Liver (tissue), 9 donors: Measurements from ENCODE around the gene THOP1. TPM values are rescaled to one million over a fixed set of nuclear protein-coding genes. Genes with fewer than 3 reads are reported as not detected.

ENCODE experiments used
- DNase-seq: peaks from one replicate; pipeline ENCODE4 v3.0.0-alpha.2; 2017; ENCODE audit warnings: low spot score
- H3K27ac ChIP-seq, 2 donors: one replicate each; pipeline ENCODE4 v1.7.0; 2013; ENCODE audit warnings: inconsistent platforms in 2 of 2, low read length in 2 of 2, control low read depth in 1 of 2, low read depth in 1 of 2, mild to moderate bottlenecking in 1 of 2
- H3K27me3 ChIP-seq, 4 donors: one replicate each; pipeline versions ENCODE4 v1.6.1 to v1.7.0; 2013; ENCODE audit warnings: low read length in 3 of 4, inconsistent platforms in 1 of 4, mild to moderate bottlenecking in 1 of 4, moderate library complexity in 1 of 4; ENCODE audit not compliant: control insufficient read depth in 4 of 4, insufficient read depth in 4 of 4
- H3K36me3 ChIP-seq, 4 donors: one replicate each; pipeline versions ENCODE4 v1.6.1 to v1.7.0; 2013; ENCODE audit warnings: low read length in 3 of 4, mild to moderate bottlenecking in 3 of 4, low read depth in 1 of 4, moderate library complexity in 1 of 4; ENCODE audit not compliant: control insufficient read depth in 4 of 4, insufficient read depth in 3 of 4
- H3K4me1 ChIP-seq, 4 donors: one replicate each; pipeline versions ENCODE4 v1.6.1 to v1.7.0; 2013; ENCODE audit warnings: low read length in 3 of 4, mild to moderate bottlenecking in 3 of 4, moderate library complexity in 1 of 4; ENCODE audit not compliant: control insufficient read depth in 4 of 4, insufficient read depth in 4 of 4
- H3K4me3 ChIP-seq, 3 donors: one replicate each; pipeline versions ENCODE4 v1.6.1 to v1.7.0; 2013; ENCODE audit warnings: low read length in 3 of 3, control low read depth in 1 of 3, low read depth in 1 of 3, mild to moderate bottlenecking in 1 of 3
- H3K9ac ChIP-seq, 2 donors: one replicate each; pipeline ENCODE4 v1.7.0; 2013; ENCODE audit warnings: low read length in 2 of 2, mild to moderate bottlenecking in 2 of 2, moderate library complexity in 2 of 2, control low read depth in 1 of 2, low read depth in 1 of 2
- H3K9me3 ChIP-seq, 4 donors: one replicate each; pipeline versions ENCODE4 v1.6.1 to v1.7.0; 2013; ENCODE audit warnings: low read length in 3 of 4; ENCODE audit not compliant: control insufficient read depth in 4 of 4
- FOXA1 ChIP-seq: IDR thresholded peaks from 2 replicates; pipeline ENCODE4 v1.6.1; 2016; ENCODE audit warnings: antibody characterized with exemption
- GABPA ChIP-seq, 2 donors: IDR thresholded peaks in 1 of 2; conservative IDR thresholded peaks in 1 of 2; 2 replicates each; pipeline ENCODE4 v1.6.1; 2016; ENCODE audit warnings: antibody characterized with exemption in 2 of 2, mild to moderate bottlenecking in 1 of 2, moderate library complexity in 1 of 2
- HNF4A ChIP-seq, 2 donors: conservative IDR thresholded peaks; 2 replicates each; pipeline ENCODE4 v1.6.1; 2016; ENCODE audit warnings: antibody characterized with exemption in 2 of 2, mild to moderate bottlenecking in 2 of 2
- HNF4G ChIP-seq: IDR thresholded peaks from 2 replicates; pipeline ENCODE4 v1.6.1; 2016; ENCODE audit warnings: antibody characterized with exemption
- JUND ChIP-seq, 2 donors: IDR thresholded peaks; 2 replicates each; pipeline ENCODE4 v1.6.1; 2016; ENCODE audit warnings: antibody characterized with exemption in 2 of 2
- NR2F2 ChIP-seq: IDR thresholded peaks from 2 replicates; pipeline ENCODE4 v1.6.1; 2016; ENCODE audit warnings: antibody characterized with exemption
- RAD21 ChIP-seq, 2 donors: IDR thresholded peaks; 2 replicates each; pipeline ENCODE4 v1.6.1; 2016; ENCODE audit warnings: antibody characterized with exemption in 2 of 2, mild to moderate bottlenecking in 2 of 2
- TAF1 ChIP-seq: conservative IDR thresholded peaks from 2 replicates; pipeline ENCODE4 v1.6.1; 2016; ENCODE audit warnings: antibody characterized with exemption, mild to moderate bottlenecking
- WGBS: extraction: QIAGEN DNeasy Blood & Tissue Kit; methylation state at CpG from one replicate; pipeline ENCODE4 v1.1.7; 2013; 5-methylcytosine and 5-hydroxymethylcytosine counted together
- polyA plus RNA-seq, 2 donors: library from polyadenylated mRNA; stranded (reverse) in 1 of 2; unstranded in 1 of 2; fragments of 200-250 nt in 1 of 2; fragments of >200 nt in 1 of 2; fragmentation: Nextera tagmentation in 1 of 2; extraction: Ambion mirVana in 1 of 2; gene quantifications; one replicate each; pipeline versions ENCODE4 v1.2.1 to v1.2.3, GENCODE V29; 2013 to 2015
- total RNA-seq, 2 donors: library from RNA; depleted of rRNA; stranded (reverse); fragments of >200 nt; gene quantifications; one replicate each; pipeline ENCODE4 v1.2.3, GENCODE V29; 2014
- TF ChIP-seq, protein P1 (sequence below): fragments of 150-350 bp; IDR thresholded peaks from 2 replicates; pipeline ENCODE4 v1.5.1; 2017; ENCODE audit warnings: improper control_type of control experiment, low read depth, low read length; ENCODE audit not compliant: missing input control
- TF ChIP-seq, protein P2 (sequence below): IDR thresholded peaks from 2 replicates; pipeline ENCODE4 v1.6.1; 2016; ENCODE audit warnings: antibody characterized with exemption
- TF ChIP-seq, protein P3 (sequence below): IDR thresholded peaks from 2 replicates; pipeline ENCODE4 v1.6.1; 2016; ENCODE audit warnings: antibody characterized with exemption
- TF ChIP-seq, protein P4 (sequence below): IDR thresholded peaks from 2 replicates; pipeline ENCODE4 v1.6.1; 2016; ENCODE audit warnings: antibody characterized with exemption
- TF ChIP-seq, protein P5 (sequence below): IDR thresholded peaks from 2 replicates; pipeline ENCODE4 v1.6.1; 2016; ENCODE audit warnings: antibody characterized with exemption, mild to moderate bottlenecking
- donor health status: healthy.
- donor health status: healthy.
- donor health status: healthy.
- donor health status: healthy.
- donor health status: healthy.

The THOP1 gene
- total and polyA plus RNA-seq, 4 donors = 39.1 to 56.2 (median 44.7) TPM

DNA sequence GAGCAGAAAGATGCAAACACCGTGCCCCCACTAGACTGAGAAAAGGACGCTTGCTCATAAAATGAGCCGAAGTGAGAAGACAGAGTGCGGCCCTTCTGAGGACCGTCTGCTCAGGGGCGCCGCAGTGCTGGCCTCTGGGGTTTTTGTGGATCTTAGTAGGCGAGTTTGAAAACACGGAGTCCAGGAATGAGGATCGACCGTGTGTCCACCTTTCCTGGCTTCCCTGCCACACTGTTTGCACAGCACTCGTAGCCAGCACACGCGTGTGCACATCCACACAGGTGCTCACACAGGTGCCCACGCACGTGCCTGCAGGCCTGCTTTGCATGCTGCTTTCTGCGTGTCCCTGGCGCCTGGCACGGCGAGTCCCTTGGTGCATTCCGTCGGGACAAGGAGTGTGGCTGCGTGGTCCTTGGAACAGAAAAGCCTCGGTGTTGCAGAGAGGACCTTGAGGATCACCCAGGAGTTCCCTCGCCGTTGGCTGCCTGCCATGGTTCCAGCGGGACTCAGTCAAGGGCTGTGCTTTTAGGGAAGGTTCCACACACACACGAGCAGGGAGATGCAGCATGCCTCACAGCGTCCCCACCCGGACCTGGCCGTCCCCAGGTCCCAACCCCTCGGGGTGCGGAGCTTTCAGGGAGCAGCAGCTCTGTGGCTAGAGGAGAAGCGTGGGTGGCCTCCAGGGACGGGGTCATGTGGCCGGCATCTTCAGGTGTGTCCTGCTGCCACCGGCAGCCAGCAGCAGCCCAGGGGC, 24.3 kb downstream of the THOP1 start:
- WGBS = 96% methylated on average over 37 of the region's 37 CpGs
- Histone ChIP-seq H3K27me3 (no peaks in the 10 kb centered on the region), H3K9me3 (no peaks in the 10 kb centered on the region), H3K4me1 (peaks cover 5 to 34% (median 23%) of the 10 kb centered on the region in 4 donors), H3K36me3 (peaks cover 0 to 35% (median 6%) of the 10 kb centered on the region in 4 donors), H3K9ac (no peak overlapping the region), H3K4me3 (no peak overlapping the region), H3K27ac (no peak overlapping the region)
- TF ChIP-seq HNF4A (conservative IDR thresholded peaks at IDR 0.05) = no peak
- TF ChIP-seq NR2F2 = no peak
- TF ChIP-seq, protein P1, sequence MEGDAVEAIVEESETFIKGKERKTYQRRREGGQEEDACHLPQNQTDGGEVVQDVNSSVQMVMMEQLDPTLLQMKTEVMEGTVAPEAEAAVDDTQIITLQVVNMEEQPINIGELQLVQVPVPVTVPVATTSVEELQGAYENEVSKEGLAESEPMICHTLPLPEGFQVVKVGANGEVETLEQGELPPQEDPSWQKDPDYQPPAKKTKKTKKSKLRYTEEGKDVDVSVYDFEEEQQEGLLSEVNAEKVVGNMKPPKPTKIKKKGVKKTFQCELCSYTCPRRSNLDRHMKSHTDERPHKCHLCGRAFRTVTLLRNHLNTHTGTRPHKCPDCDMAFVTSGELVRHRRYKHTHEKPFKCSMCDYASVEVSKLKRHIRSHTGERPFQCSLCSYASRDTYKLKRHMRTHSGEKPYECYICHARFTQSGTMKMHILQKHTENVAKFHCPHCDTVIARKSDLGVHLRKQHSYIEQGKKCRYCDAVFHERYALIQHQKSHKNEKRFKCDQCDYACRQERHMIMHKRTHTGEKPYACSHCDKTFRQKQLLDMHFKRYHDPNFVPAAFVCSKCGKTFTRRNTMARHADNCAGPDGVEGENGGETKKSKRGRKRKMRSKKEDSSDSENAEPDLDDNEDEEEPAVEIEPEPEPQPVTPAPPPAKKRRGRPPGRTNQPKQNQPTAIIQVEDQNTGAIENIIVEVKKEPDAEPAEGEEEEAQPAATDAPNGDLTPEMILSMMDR = no peak
- no peak for TF ChIP-seq GABPA (IDR thresholded peaks at IDR 0.05 in 1 of 2, conservative IDR thresholded peaks at IDR 0.05 in 1 of 2)
- TF ChIP-seq, protein P2, sequence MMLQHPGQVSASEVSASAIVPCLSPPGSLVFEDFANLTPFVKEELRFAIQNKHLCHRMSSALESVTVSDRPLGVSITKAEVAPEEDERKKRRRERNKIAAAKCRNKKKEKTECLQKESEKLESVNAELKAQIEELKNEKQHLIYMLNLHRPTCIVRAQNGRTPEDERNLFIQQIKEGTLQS = no peak
- no peak for TF ChIP-seq TAF1
- no peak for TF ChIP-seq HNF4G
- no peak for TF ChIP-seq FOXA1
- no peak for TF ChIP-seq RAD21 (IDR thresholded peaks at IDR 0.05)
- TF ChIP-seq JUND (IDR thresholded peaks at IDR 0.05) = no peak
- TF ChIP-seq, protein P3, sequence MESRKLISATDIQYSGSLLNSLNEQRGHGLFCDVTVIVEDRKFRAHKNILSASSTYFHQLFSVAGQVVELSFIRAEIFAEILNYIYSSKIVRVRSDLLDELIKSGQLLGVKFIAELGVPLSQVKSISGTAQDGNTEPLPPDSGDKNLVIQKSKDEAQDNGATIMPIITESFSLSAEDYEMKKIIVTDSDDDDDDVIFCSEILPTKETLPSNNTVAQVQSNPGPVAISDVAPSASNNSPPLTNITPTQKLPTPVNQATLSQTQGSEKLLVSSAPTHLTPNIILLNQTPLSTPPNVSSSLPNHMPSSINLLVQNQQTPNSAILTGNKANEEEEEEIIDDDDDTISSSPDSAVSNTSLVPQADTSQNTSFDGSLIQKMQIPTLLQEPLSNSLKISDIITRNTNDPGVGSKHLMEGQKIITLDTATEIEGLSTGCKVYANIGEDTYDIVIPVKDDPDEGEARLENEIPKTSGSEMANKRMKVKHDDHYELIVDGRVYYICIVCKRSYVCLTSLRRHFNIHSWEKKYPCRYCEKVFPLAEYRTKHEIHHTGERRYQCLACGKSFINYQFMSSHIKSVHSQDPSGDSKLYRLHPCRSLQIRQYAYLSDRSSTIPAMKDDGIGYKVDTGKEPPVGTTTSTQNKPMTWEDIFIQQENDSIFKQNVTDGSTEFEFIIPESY = no peak
- TF ChIP-seq, protein P4, sequence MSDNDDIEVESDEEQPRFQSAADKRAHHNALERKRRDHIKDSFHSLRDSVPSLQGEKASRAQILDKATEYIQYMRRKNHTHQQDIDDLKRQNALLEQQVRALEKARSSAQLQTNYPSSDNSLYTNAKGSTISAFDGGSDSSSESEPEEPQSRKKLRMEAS = no peak
- TF ChIP-seq, protein P5, sequence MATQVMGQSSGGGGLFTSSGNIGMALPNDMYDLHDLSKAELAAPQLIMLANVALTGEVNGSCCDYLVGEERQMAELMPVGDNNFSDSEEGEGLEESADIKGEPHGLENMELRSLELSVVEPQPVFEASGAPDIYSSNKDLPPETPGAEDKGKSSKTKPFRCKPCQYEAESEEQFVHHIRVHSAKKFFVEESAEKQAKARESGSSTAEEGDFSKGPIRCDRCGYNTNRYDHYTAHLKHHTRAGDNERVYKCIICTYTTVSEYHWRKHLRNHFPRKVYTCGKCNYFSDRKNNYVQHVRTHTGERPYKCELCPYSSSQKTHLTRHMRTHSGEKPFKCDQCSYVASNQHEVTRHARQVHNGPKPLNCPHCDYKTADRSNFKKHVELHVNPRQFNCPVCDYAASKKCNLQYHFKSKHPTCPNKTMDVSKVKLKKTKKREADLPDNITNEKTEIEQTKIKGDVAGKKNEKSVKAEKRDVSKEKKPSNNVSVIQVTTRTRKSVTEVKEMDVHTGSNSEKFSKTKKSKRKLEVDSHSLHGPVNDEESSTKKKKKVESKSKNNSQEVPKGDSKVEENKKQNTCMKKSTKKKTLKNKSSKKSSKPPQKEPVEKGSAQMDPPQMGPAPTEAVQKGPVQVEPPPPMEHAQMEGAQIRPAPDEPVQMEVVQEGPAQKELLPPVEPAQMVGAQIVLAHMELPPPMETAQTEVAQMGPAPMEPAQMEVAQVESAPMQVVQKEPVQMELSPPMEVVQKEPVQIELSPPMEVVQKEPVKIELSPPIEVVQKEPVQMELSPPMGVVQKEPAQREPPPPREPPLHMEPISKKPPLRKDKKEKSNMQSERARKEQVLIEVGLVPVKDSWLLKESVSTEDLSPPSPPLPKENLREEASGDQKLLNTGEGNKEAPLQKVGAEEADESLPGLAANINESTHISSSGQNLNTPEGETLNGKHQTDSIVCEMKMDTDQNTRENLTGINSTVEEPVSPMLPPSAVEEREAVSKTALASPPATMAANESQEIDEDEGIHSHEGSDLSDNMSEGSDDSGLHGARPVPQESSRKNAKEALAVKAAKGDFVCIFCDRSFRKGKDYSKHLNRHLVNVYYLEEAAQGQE = no peak
- no peak for DNase-seq
